Fibroblast of the aortic adventitia (primary cell): ENCODE measurements around the gene NHSL2. TPM values are rescaled to one million over a fixed set of nuclear protein-coding genes. Genes with fewer than 3 reads are reported as not detected.
A peak's percentile ranks its signal among the peaks of the same experiment; 100 is the strongest.

ENCODE experiments used
- DNase-seq: peaks from one replicate; pipeline ENCODE4 v3.0.0-alpha.2; 2010; ENCODE audit warnings: low read depth
- H3K4me3 ChIP-seq: 2 replicates; pipeline ENCODE4 v1.5.1; 2011; ENCODE audit warnings: low read depth, mild to moderate bottlenecking, control low read depth, low read length, moderate library complexity
- total RNA-seq: library from RNA; depleted of rRNA; stranded (reverse); fragments of >200 nt; gene quantifications from 2 replicates; pipeline ENCODE4 v1.2.3, GENCODE V29; 2012; ENCODE audit warnings: low replicate concordance
- TF ChIP-seq, protein P1 (sequence below): IDR thresholded peaks from 2 replicates; pipeline ENCODE4 v1.5.1; 2011; ENCODE audit warnings: mild to moderate bottlenecking, low read length, control low read depth, inconsistent platforms; ENCODE audit not compliant: insufficient read depth

The NHSL2 gene
- total RNA-seq, 1 donor = 6.8 TPM

DNA sequence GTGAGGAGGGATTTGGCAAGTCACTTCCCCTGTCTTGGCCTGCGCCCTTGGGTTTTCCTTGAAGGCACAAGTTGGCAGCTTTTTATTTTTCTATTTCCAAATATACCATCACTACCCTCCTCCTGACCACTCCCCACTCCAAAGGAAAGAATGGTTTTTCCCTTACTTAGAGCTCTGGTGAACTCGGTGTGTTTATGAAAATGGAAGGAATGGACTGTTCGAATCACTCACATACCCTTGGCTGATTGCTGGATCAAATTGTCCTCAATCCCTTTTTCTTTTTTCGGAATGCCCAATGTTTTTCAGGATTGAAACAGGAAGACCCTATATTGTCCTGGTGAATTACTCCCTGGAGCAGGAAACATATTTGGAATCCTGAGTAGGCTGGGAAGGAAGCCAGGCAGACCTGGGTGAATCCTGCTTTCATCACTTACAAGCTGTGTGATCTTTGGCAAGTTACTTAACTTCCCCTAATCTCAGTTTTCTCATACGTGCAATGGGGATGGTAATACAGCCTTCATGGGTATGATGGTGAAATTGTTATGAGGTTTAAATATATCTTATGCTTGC, 150.4 kb downstream of the NHSL2 start:
- peak; percentile 12 for DNase-seq
- no peak overlapping the region for H3K4me3 ChIP-seq
- TF ChIP-seq, protein P1, sequence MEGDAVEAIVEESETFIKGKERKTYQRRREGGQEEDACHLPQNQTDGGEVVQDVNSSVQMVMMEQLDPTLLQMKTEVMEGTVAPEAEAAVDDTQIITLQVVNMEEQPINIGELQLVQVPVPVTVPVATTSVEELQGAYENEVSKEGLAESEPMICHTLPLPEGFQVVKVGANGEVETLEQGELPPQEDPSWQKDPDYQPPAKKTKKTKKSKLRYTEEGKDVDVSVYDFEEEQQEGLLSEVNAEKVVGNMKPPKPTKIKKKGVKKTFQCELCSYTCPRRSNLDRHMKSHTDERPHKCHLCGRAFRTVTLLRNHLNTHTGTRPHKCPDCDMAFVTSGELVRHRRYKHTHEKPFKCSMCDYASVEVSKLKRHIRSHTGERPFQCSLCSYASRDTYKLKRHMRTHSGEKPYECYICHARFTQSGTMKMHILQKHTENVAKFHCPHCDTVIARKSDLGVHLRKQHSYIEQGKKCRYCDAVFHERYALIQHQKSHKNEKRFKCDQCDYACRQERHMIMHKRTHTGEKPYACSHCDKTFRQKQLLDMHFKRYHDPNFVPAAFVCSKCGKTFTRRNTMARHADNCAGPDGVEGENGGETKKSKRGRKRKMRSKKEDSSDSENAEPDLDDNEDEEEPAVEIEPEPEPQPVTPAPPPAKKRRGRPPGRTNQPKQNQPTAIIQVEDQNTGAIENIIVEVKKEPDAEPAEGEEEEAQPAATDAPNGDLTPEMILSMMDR = no peak

DNA sequence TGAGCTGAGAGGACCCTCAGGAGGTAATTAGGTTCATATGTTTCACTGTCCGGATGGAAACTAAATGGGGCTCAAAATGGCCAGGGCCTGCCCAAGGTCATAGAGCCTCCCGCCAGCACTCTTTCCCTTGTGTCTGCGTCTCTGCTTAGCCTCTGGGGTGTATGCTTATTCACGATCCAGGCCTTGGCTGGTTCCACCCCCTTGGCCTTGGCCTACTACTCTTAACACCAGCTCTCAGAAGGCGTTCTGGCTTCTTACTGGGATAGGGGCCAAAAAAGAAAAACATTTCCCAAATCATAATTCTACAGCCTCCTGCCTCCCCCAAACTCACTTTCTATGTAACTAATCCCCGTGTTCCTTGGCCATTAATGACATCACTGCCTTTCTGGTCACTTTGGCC, 152.3 kb downstream of the NHSL2 start:
- DNase-seq = peak; percentile 35
- H3K4me3 ChIP-seq = no peak overlapping the region
- TF ChIP-seq, protein P1 = no peak

DNA sequence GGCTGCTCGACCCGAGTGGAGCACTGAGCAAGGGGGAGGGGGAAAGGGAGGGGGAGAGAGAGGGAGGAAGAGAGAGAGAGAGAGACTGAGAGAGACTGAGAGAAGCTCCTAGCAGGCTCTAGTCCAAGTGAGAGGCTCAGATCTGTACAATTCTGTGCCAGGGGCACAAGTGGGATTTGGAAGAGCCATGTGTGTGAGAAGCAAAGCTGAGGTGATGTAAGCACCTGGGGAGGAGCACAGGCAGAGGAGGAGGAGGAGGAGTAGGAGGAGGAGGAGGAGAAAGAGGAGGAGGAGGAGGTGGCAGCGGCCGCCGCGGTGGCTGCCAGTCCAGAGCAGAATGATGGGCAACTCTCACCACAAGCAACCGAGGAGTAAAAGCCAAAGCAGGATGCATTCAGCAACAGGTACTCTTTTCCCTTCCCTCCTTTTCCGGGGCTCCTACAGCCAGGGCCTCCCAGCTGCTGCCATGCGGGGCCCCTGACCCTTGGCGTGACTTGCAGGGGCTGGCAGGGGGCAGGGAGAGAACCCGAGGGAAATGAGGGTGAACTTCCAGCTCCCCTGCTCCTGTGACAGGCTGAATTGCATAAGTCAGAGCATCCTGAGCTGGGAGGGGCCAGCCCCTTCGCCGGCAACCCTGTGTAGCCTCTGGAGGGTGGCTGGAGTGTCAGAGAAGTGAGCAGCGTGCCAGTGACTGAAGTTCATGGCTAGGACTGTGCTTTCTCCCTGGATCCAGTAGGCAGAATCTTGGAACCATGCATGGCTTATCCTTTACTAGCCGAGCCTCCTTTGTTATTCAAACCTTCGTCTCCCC, 158.9 kb downstream of the NHSL2 start:
- no peak for DNase-seq
- TF ChIP-seq, protein P1 = no peak
- no peak overlapping the region for H3K4me3 ChIP-seq

DNA sequence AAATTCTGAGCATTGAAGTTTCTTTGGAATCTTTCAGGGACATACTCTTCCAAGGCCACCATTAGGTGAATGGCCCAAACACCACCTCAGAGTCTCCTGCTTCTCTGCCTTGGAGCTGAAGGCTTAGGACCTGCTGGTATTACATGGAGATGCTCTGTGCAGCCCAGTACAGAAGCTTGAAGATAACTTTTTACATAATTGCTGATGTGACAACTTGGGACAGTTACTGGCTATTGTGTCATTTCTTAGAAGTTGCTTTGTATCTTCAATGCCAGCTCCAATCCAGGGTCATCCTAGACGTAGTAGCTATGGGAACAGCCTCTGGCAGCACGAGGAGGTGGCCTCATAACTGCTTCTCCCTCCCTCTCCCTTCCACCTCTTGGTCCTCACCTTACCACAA, 160.6 kb downstream of the NHSL2 start:
- H3K4me3 ChIP-seq = no peak overlapping the region
- no peak for DNase-seq
- TF ChIP-seq, protein P1 = no peak

DNA sequence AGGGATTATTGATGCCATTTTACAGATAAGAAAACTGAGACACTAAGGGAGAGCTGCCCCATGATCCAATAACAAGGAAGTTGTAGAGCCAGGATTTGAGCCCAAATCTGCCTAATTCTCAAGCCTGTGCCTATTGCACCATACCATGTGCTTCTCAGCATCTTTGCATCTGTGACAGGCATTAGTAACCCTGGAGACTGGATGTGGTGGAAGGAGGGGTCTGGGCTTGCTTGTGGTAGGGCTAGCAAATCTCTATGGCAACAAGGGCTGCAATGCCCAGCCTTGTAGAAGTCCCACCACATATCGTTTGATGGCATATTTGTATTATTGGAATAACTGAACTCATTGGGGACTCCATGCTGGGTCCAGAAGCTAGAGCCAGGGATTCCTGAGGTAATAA, 163.0 kb downstream of the NHSL2 start:
- TF ChIP-seq, protein P1 = no peak

DNA sequence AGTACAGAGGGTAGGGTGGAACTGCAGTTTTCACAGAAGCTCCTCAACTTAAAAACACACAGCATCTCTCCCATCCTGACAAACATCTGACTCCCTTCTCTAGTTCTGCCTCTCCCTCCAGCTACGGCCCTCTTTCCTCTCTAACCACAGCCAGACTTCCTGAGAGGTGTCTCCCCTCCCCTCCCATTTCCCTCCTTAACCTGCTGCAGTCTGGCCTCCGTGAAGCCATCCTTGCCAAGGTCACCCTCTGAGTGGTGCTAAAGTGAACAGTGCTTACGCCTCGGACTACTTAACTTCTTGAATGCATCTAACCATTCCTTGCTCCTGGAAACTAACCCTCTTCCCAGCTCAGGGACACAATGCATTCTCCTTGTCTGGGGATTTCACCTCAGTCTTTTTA, 167.8 kb downstream of the NHSL2 start:
- TF ChIP-seq, protein P1 = no peak
- DNase-seq = no peak
- no peak overlapping the region for H3K4me3 ChIP-seq

More for the DNA sequence above, 163.0 kb downstream of the NHSL2 start:
- no peak for DNase-seq
- no peak overlapping the region for H3K4me3 ChIP-seq
